Activated naive CD8-positive, alpha-beta T cell treated with anti-CD3 and anti-CD28 coated beads, Interleukin-2, amount 50 U/mL, for 16 hours (primary cell): ENCODE measurements around the gene C1orf122.

Experiments used
- DNase-seq: peaks from one replicate; pipeline ENCODE4 v3.0.0-alpha.2; 2020; ENCODE audit warnings: low read depth, low spot score

The C1orf122 gene

GRCh38 chr1:37845049-37845646 is 37.6 kb downstream of the C1orf122 start:
- DNase-seq = no peak

GRCh38 chr1:37845786-37846185 is 38.2 kb downstream of the C1orf122 start:
- no peak for DNase-seq

GRCh38 chr1:37846647-37847339 is 39.2 kb downstream of the C1orf122 start:
- DNase-seq = no peak

- DNase-seq = no peak
Measured at GRCh38 chr1:37849480-37849879, 41.9 kb downstream of the C1orf122 start.

- DNase-seq = no peak
Measured at GRCh38 chr1:37850352-37850955, 42.9 kb downstream of the C1orf122 start.

- DNase-seq = no peak
Measured at GRCh38 chr1:37851262-37851661, 43.7 kb downstream of the C1orf122 start.

GRCh38 chr1:37851782-37852210 is 44.2 kb downstream of the C1orf122 start:
- DNase-seq = no peak

- DNase-seq = no peak
Measured at GRCh38 chr1:37853157-37853556, 45.6 kb downstream of the C1orf122 start.

GRCh38 chr1:37854406-37854805 is 46.8 kb downstream of the C1orf122 start:
- DNase-seq = no peak
